ENCODE measurements around the gene HSPB8.

DNA sequence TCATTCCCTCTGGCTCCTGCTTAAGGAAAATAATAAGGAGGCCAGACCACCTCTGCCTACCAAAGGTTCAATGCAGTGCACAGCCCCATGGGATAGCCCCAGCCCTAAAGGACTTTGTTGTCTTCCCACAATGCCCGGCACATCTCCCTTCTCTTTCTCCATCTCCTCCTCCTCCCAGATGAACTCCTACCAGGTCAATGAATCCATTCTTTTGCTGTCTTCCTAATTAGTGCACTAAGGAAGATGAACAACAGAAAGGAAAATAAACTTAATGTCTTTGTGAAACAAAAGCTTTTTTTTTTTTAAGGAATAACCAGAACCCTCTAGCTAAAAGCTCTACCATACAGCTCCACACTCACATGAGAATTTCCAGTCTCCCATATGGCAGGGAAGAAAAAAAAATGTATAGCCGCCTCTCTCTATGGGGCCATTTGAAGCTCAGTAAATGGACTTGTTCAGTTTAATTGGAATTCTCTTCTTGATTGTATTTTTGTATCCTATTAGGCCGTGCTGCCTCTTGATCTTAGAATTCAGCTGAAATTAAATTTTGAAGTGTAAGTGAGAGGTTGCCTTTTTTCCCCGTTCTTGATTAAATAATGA lies 41.8 kb upstream of the HSPB8 start:
- TF ChIP-seq JUND (IDR thresholded peaks at IDR 0.05) (no peak), TAF1 (conservative IDR thresholded peaks at IDR 0.05) (no peak), RAD21 (IDR thresholded peaks at IDR 0.05) (no peak), GABPA (IDR thresholded peaks at IDR 0.05 in 1 of 2, conservative IDR thresholded peaks at IDR 0.05 in 1 of 2) (no peak), SP1 (IDR thresholded peaks at IDR 0.05) (no peak), NR2F2 (IDR thresholded peaks at IDR 0.05) (no peak), EGR1 (IDR thresholded peaks at IDR 0.05; ENCODE audit: low read depth in 2 of 2) (no peak)
- TF ChIP-seq, protein P1, sequence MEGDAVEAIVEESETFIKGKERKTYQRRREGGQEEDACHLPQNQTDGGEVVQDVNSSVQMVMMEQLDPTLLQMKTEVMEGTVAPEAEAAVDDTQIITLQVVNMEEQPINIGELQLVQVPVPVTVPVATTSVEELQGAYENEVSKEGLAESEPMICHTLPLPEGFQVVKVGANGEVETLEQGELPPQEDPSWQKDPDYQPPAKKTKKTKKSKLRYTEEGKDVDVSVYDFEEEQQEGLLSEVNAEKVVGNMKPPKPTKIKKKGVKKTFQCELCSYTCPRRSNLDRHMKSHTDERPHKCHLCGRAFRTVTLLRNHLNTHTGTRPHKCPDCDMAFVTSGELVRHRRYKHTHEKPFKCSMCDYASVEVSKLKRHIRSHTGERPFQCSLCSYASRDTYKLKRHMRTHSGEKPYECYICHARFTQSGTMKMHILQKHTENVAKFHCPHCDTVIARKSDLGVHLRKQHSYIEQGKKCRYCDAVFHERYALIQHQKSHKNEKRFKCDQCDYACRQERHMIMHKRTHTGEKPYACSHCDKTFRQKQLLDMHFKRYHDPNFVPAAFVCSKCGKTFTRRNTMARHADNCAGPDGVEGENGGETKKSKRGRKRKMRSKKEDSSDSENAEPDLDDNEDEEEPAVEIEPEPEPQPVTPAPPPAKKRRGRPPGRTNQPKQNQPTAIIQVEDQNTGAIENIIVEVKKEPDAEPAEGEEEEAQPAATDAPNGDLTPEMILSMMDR (IDR thresholded peaks at IDR 0.05; ENCODE audit: low read depth, low read length, missing input control), result no peak
- TF ChIP-seq, protein P2, sequence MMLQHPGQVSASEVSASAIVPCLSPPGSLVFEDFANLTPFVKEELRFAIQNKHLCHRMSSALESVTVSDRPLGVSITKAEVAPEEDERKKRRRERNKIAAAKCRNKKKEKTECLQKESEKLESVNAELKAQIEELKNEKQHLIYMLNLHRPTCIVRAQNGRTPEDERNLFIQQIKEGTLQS (IDR thresholded peaks at IDR 0.05), result no peak
- TF ChIP-seq, protein P3, sequence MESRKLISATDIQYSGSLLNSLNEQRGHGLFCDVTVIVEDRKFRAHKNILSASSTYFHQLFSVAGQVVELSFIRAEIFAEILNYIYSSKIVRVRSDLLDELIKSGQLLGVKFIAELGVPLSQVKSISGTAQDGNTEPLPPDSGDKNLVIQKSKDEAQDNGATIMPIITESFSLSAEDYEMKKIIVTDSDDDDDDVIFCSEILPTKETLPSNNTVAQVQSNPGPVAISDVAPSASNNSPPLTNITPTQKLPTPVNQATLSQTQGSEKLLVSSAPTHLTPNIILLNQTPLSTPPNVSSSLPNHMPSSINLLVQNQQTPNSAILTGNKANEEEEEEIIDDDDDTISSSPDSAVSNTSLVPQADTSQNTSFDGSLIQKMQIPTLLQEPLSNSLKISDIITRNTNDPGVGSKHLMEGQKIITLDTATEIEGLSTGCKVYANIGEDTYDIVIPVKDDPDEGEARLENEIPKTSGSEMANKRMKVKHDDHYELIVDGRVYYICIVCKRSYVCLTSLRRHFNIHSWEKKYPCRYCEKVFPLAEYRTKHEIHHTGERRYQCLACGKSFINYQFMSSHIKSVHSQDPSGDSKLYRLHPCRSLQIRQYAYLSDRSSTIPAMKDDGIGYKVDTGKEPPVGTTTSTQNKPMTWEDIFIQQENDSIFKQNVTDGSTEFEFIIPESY (IDR thresholded peaks at IDR 0.05), result no peak
- TF ChIP-seq, protein P4, sequence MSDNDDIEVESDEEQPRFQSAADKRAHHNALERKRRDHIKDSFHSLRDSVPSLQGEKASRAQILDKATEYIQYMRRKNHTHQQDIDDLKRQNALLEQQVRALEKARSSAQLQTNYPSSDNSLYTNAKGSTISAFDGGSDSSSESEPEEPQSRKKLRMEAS (IDR thresholded peaks at IDR 0.05), result no peak

Measured in liver (tissue), 3 donors.